Forelimb muscle (tissue), 1 donor: ENCODE data around the gene RPGRIP1. TPM values are rescaled to one million over a fixed set of nuclear protein-coding genes. Genes with fewer than 3 reads are reported as not detected.
"Not testable (repeated sequence)": the region's sequence is repeated elsewhere in the genome, so short reads cannot be mapped to it uniquely, and the experiment has no call there.

ENCODE experiments used
- DNase-seq: peaks from one replicate; pipeline ENCODE4 v3.0.0-alpha.2; 2013; ENCODE audit warnings: low read depth
- polyA plus RNA-seq: library from polyadenylated mRNA; unstranded; fragments of 120-200 nt; gene quantifications from one replicate; pipeline ENCODE4 v1.2.1, GENCODE V29; 2013; ENCODE audit not compliant: insufficient read length

The RPGRIP1 gene
- polyA plus RNA-seq, 1 donor = 0.82 TPM

GRCh38 chr14:21299562-21300130 lies 19.8 kb downstream of the RPGRIP1 start:
- DNase-seq = no peak

- no peak for DNase-seq
Measured at GRCh38 chr14:21300892-21301291, 21.0 kb downstream of the RPGRIP1 start.

GRCh38 chr14:21302013-21302835 lies 22.3 kb downstream of the RPGRIP1 start:
- DNase-seq = no peak

- not testable (repeated sequence) for DNase-seq
Measured at GRCh38 chr14:21302836-21303140, 22.9 kb downstream of the RPGRIP1 start.

GRCh38 chr14:21307637-21308036 lies 27.8 kb downstream of the RPGRIP1 start:
- no peak for DNase-seq

GRCh38 chr14:21308132-21308478 lies 28.2 kb downstream of the RPGRIP1 start:
- no peak for DNase-seq

GRCh38 chr14:21308479-21309237 lies 28.8 kb downstream of the RPGRIP1 start:
- DNase-seq = peak; percentile 17

- no peak for DNase-seq
Measured at GRCh38 chr14:21309238-21309636, 29.4 kb downstream of the RPGRIP1 start.

- DNase-seq = no peak
Measured at GRCh38 chr14:21309956-21310355, 30.1 kb downstream of the RPGRIP1 start.

- no peak for DNase-seq
Measured at GRCh38 chr14:21311614-21312013, 31.7 kb downstream of the RPGRIP1 start.

- no peak for DNase-seq
Measured at GRCh38 chr14:21313512-21313911, 33.6 kb downstream of the RPGRIP1 start.

- DNase-seq = no peak
Measured at GRCh38 chr14:21317398-21317797, 37.5 kb downstream of the RPGRIP1 start.

- no peak for DNase-seq
Measured at GRCh38 chr14:21320913-21321312, 41.0 kb downstream of the RPGRIP1 start.

- no peak for DNase-seq
Measured at GRCh38 chr14:21322716-21323115, 42.8 kb downstream of the RPGRIP1 start.

GRCh38 chr14:21326972-21327371 lies 47.1 kb downstream of the RPGRIP1 start:
- no peak for DNase-seq

Other genes with a start within 250 kb of the RPGRIP1 start
- 0.49 TPM for gene TPPP2, start 249.9 kb upstream of the RPGRIP1 start, polyA plus RNA-seq
- gene RNASE13, start 245.3 kb upstream of the RPGRIP1 start, polyA plus RNA-seq = 0.15 TPM
- gene RNASE7, start 237.7 kb upstream of the RPGRIP1 start, polyA plus RNA-seq = 0.09 TPM
- not detected for gene RNASE8, start 222.3 kb upstream of the RPGRIP1 start, polyA plus RNA-seq
- gene ARHGEF40, start 209.8 kb upstream of the RPGRIP1 start, polyA plus RNA-seq = 64.8 TPM
- 17.6 TPM for gene ZNF219, start 181.4 kb upstream of the RPGRIP1 start, polyA plus RNA-seq
- gene TMEM253, start 179.0 kb upstream of the RPGRIP1 start, polyA plus RNA-seq = 0.62 TPM
- not detected for gene OR5AU1, start 124.0 kb upstream of the RPGRIP1 start, polyA plus RNA-seq
- gene HNRNPC, start 10.6 kb upstream of the RPGRIP1 start, polyA plus RNA-seq = 401 TPM
- gene SUPT16H, start 103.9 kb downstream of the RPGRIP1 start, polyA plus RNA-seq = 71.7 TPM
- gene CHD8, start 176.0 kb downstream of the RPGRIP1 start, polyA plus RNA-seq = 38.0 TPM
- gene RAB2B, start 196.9 kb downstream of the RPGRIP1 start, polyA plus RNA-seq = 19.0 TPM
- 38.5 TPM for gene TOX4, start 197.1 kb downstream of the RPGRIP1 start, polyA plus RNA-seq
- 44.8 TPM for gene METTL3, start 231.3 kb downstream of the RPGRIP1 start, polyA plus RNA-seq
- 10.5 TPM for gene SALL2, start 246.3 kb downstream of the RPGRIP1 start, polyA plus RNA-seq